Activated CD8-positive, alpha-beta memory T cell treated with anti-CD3 and anti-CD28 coated beads for 1 hour (primary cell): Measurements from ENCODE around the gene HECTD2.
"Not testable (repeated sequence)": the region's sequence is repeated elsewhere in the genome, so short reads cannot be mapped to it uniquely, and the experiment has no call there.

Source experiments
- DNase-seq, 2 donors: peaks; one replicate each; pipeline ENCODE4 v3.0.0-alpha.2; 2020; ENCODE audit warnings: low read depth in 1 of 2; ENCODE audit errors: extremely low read depth in 1 of 2

HECTD2 gene

GRCh38 chr10:91412354-91413087 is 2.4 kb downstream of the HECTD2 start:
- no peak for DNase-seq

DNA sequence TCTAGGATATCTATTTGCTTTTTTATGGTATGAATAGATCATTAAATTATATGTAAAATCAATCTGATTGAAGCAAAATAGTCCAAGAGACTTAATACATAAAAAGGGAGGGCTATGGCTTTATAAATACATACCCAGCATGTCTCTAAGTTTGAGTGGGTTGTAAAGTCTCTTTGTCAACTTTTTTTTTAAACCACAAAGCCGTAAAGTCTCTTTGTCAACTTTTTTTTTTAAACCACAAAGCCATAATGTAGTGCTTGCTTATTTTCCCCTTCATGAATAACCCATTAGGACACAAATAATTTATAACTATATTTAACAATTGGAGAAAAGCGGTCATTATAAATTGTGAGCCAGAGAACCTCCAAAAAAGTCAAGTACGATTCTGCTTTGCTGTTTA is 5.7 kb downstream of the HECTD2 start:
- DNase-seq = no peak

- no peak for DNase-seq
Observed at GRCh38 chr10:91416339-91416855, 6.3 kb downstream of the HECTD2 start.

- DNase-seq = no peak
Observed at GRCh38 chr10:91418416-91418815, 8.3 kb downstream of the HECTD2 start.

DNA sequence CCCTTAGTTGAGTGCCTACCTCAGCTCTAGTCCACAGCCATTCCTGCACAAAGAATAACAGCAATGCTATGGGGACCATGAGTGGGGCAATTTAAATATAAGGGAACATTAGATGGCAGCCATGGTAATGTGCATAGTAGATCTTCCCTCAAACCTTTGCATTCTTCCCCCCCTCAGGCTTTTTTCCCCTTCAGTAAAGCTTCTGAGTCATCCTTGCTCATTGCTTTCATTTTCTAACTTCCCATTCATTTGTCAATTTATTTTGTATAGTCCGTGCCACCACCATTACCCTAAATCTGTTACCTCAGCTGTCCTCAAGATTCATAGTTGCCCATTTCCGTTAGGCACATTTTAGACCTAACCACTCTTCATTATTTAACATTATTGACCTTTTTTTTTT is 10.7 kb downstream of the HECTD2 start:
- DNase-seq = no peak

- DNase-seq = no peak
Observed at GRCh38 chr10:91422915-91423314, 12.8 kb downstream of the HECTD2 start.

DNA sequence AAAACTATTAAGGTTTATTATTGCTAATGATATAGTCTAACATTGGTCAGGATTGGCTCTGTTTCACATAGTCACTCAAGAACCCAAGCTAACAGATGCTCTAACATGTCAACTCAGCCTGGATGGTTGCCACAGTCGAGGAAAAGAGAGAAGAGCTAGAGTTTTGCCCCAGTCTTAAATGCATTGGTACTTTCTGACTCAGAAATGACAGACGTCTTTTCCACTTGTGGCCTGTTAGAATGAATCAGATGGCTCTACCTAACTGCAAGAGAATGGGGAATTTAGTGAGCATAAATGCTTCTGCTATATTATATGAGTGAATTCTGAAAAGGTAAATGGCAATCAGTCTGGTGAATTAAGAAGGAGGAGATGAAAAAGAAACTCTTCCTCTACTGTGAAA is 13.9 kb downstream of the HECTD2 start:
- no peak for DNase-seq

GRCh38 chr10:91432175-91432574 is 22.0 kb downstream of the HECTD2 start:
- no peak for DNase-seq

DNA sequence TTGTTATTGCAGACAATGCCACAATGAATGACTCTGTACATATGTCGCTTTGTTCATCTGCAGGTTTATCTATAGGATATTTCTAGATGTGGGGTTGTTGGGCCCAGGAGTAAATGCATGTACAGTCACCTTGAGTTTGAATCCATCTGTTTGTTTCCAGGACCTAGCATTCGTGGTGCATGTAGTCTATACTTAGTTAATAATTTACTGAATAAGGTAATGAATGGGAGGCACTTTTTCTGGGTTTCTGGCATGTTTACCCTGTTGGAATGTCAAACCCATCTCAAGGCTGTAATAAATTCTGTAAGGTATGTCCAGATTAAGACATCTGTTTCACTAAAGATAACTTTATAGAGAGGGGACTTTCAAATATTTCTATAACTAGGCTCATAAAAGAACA is 23.5 kb downstream of the HECTD2 start:
- DNase-seq = no peak

GRCh38 chr10:91434041-91434440 is 23.9 kb downstream of the HECTD2 start:
- no peak for DNase-seq

DNA sequence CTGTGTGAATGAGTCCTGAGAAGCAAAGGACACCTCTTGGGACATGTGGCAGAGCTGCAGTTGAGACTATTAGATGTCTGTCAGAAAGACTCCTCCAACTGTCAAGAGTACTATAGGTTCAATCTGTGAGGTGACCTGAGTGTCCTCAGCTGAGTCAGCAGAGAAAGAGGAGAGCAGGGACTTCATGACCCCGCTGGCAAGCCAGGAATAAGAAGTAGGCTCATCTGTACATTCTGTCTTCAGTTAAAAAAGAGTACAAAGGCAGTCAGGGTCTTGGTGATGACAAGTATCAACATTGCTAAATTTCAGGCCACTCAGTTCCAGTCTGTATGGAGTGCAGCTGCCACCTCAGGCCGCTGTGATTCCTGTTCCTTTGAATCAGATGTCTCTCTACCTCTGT is 25.1 kb downstream of the HECTD2 start:
- no peak for DNase-seq

DNA sequence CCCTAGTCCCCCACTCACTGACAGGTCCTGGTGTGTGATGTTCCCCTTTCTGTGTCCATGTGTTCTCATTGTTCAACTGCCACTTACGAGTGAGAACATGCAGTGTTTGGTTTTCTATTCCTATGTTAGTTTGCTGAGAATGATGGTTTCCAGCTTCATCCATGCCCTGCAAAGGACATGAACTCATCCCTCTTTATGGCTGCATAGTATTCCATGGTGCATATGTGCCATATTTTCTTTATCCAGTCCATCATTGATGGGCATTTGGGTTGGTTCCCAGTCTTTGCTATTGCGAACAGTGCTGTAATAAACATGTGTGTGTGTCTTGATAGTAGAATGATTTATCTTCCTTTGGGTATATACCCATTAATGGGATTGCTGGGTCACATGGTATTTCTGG is 28.1 kb downstream of the HECTD2 start:
- not testable (repeated sequence) for DNase-seq

GRCh38 chr10:91444211-91445182 is 34.4 kb downstream of the HECTD2 start:
- DNase-seq = no peak

- no peak for DNase-seq
Observed at GRCh38 chr10:91452063-91452462, 41.9 kb downstream of the HECTD2 start.

- no peak for DNase-seq
Observed at GRCh38 chr10:91453535-91453934, 43.4 kb downstream of the HECTD2 start.

- not testable (repeated sequence) for DNase-seq
Observed at GRCh38 chr10:91455135-91455534, 45.0 kb downstream of the HECTD2 start.

GRCh38 chr10:91460681-91461080 is 50.5 kb downstream of the HECTD2 start:
- DNase-seq = no peak

DNA sequence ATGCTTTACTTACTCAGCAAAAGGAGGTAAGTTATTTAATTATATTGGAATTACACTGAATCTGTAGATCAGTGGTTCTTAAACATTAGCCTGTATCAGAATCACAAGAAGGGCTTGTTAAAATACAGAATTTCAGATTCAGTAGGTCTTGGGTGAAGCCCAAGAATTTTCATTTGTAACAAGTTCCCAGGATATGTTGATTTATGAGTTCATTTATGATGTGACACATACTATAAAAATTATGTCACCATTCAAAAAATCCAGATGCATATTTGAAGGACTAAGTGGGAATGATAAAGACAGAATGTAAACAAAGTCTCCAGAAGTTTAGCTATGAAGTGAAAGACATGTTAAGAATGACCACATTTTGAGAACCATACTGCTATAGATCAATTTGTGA is 52.3 kb downstream of the HECTD2 start:
- DNase-seq = no peak

GRCh38 chr10:91464500-91464899 is 54.4 kb downstream of the HECTD2 start:
- no peak for DNase-seq

GRCh38 chr10:91465261-91465660 is 55.1 kb downstream of the HECTD2 start:
- DNase-seq = no peak

- DNase-seq = no peak
Observed at GRCh38 chr10:91467114-91467513, 57.0 kb downstream of the HECTD2 start.

DNA sequence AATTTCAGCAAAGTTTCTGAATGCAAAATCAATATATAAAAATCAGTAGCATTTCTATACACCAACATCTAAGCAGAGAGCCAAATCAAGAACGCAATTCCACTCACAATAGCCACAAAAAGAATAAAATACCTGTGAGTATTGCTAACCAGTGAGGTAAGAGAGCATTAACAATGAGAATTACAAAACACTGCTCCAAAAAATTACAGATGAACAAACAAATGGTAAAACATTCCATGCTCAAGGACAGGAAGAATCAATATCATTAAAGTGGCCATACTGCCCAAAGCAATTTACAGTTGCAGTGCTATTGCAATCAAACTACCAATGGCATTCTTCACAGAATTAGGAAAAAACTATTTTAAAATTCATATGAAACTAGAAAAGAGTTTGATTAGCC is 61.5 kb downstream of the HECTD2 start:
- no peak for DNase-seq
